Activated CD4-positive, CD25-positive, alpha-beta regulatory T cell treated with anti-CD3 and anti-CD28 coated beads, Interleukin-2, amount 50 U/mL, for 72 hours (primary cell): Measurements from ENCODE around the gene ULBP1.
"Not testable (repeated sequence)": the region's sequence is repeated elsewhere in the genome, so short reads cannot be mapped to it uniquely, and the experiment has no call there.

ENCODE experiments used
- DNase-seq: peaks from one replicate; pipeline ENCODE4 v3.0.0; 2021

The ULBP1 gene, protein sequence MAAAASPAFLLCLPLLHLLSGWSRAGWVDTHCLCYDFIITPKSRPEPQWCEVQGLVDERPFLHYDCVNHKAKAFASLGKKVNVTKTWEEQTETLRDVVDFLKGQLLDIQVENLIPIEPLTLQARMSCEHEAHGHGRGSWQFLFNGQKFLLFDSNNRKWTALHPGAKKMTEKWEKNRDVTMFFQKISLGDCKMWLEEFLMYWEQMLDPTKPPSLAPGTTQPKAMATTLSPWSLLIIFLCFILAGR

DNA sequence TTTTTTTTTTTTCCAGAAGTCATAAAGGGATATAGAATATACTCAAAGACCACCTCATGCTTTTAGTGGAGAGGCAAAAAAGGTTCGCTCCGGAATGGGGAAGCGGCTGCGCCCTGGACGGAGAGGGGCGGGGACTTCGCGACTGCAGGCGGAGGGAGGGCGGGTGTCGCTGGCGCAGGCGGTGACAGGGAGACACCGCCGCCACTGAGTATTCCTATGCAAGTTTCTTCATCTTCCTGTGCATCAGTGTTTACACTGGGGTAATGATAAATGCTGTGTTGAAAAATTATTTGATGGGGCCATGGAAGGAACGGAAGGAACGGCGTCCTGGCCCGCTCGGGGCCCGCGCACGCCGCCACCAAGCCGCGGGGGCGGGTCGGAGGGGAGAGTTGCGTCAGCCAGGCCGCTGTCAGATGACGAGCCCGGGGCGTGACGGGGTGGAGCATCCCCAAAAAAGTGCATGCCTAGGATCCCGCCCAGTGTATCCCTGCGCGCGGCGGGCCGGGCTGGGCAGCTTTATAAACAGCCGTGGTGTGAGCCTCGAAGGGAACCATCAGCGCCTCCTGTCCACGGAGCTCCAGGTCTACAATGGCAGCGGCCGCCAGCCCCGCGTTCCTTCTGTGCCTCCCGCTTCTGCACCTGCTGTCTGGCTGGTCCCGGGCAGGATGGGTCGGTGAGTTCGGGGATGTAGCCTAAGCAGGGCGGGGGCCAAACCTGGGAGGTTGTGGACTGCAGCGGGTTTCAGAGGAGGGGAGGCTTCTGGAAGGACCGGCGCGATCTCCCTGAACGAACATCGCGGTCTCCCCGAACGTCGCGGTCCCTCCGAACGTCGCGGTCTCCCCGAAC, at the start of gene ULBP1:
Gene ULBP1, plus strand, starts transcription at position 482 of the 846 bp plus-strand sequence. Its CDS starts 107 bp downstream, at position 589.
- peak; percentile 71 for DNase-seq

DNA sequence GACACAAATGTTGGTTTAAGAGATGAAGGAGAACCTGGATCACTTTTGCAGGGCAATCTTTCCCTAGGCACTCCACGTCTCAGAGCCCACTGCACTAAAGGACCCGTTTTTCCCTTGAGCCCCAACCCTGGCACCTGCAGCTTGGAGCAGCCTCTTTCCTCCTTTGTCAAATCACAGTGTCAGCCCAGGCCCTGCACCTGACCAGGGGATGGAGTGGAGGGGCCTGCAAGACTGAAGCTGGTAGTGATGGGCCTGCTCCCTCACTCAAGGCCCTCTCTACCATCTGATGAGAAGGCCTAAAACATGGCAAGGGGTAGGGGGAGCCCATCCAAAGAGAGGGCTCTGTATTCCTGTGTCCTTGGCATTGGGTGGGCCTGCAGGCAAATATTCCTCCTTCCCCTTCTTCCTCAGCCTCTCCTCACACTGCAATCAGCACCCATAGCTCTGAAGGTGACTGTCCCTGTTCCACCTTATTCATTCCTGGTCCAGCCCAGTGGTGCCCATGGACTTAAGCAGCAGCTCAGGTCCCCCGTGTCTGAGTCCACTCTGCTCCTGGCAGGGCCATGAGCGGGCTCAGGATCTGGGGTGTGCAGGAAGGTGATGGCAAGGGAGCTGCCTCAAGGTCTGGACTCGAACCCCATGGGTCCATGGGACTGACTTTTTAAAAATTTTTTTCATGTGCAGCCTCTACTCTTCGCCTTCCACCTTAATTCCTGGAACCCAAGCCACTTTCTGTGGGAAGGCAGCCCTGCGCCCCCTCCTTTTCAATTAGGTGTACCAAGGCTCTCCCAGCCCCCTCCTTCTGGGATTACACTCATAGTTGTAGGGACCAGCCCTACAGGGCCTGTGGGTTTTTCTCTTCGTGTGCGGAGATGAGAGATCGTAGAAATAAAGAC, 47.5 kb upstream of the ULBP1 start:
- no peak for DNase-seq

DNA sequence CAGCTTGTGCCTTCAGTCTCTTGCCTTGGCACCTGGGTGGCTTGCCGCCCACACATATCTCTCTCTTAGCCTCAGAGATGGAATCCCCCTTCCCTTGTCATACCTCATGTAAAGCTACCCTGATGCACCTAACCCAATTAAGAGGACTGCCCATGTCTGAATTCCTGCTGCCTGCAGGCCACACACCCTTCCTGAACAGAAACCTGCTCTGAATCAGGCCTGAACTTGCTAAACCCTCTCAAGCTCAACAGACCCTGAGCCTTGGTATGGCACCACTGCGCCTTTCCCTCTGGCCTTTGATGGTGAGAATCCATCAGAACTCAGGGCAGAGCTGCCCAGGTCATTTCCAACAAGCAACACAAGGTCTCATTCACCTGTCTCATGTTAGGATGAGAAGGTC, 46.1 kb upstream of the ULBP1 start:
- peak; percentile 5 for DNase-seq

DNA sequence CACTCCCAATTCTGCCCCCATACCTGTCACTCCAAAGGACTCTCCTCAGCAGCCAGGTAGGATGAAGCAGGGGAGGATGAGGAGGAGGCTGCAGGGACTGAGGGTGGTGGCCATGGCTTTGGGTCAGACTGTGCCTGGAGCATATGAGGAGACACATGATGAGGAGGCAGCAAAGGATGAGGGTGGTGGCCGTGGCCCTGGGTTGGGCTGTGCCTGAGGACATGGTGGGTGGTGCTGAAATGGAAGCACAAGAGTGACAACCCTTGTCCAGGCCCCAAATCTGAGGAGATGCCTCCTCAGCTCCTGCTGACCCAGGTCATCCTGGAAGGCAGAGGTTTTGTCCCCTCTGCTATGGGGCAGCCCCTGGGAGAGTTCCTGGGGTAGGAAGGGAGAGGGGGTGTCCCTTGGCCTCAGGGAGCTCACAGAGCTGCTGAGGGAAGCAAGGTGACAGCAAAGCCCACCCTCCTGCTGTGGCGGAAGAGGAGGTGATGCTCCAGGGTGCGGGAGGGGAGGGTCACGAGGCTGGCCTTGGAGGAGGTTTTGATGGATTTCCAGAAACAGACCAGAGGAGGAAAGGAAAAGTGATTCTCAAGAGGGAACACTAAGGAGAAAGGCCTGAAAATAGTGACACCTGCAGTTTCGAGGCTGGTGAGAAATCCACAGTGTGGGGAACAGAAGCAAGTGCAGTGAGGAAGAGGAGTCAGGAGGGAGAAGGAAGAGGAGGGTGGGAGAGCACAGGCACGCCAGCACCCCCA, 45.4 kb upstream of the ULBP1 start:
- peak; percentile 24 for DNase-seq

DNA sequence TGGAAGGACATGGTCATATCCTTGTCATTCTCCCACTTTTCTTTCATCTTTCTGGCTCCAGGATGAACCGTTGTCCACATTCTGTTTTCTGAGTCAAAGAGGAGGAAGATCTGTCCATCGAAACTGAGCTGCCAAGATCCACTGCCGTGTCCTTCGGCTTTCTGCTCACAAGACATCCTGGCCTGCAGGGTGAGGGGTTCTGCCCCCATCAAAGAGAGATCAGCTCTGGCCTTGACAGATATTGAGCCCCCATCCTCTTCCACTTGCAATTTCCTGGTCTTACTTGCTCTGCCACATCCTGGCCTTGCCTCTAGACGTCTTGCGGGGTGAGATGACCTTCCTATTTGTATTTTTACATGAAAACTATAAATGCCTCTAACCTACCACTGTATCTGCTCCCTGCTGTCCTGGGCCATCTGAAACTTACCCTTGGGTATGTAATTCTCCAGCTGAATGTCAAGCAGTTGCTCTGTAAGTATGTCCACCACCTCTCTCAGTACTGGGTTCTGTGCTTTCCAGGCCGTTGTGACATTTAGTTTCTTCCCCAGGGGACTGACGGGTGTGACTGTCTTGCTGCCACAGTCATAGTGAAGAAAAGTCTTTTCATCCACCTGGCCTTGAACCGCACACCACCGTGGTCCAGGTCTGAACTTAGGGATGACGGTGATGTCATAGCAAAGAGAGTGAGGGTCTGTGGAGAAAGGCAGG, 44.5 kb upstream of the ULBP1 start:
- peak; percentile 13 for DNase-seq

DNA sequence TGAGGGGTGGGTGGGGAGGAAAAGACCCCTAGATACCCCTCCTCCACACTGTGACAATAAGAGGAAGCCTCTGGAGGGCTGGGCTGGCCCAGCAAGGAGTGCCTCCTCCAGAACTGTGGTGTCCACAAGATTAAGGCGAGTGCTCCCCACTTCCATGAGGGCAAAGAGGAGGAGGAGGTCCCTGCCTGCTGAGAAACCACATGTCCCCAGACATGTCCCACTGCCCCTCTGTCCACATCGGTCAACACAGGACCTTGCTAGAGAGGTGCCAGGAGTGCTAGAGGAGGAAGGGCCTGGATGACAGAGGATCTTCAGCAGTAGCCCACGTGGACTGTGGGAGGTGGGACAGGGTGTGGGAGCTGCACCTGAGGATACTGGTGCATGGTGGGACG, 43.9 kb upstream of the ULBP1 start:
- DNase-seq, result peak; percentile 21

DNA sequence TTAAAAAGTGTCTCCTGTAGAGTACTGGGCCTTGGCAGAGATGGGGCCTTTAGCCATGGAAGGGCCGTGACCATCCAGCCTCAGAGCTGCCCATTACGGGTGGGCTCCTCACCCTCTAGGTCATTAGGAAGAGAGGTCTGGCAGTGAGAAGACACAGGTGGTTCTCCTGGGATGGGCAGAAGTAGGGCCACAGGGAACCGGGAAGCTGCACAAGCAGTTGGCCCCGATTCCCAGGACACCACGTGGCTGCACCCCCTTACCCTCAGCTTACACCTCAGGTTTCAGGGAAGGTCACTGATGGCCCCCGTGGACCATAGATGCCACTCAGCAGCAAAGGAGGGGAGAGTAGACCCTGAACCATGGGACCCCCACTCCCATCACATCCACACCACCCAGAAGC, 42.4 kb upstream of the ULBP1 start:
- DNase-seq, result no peak

DNA sequence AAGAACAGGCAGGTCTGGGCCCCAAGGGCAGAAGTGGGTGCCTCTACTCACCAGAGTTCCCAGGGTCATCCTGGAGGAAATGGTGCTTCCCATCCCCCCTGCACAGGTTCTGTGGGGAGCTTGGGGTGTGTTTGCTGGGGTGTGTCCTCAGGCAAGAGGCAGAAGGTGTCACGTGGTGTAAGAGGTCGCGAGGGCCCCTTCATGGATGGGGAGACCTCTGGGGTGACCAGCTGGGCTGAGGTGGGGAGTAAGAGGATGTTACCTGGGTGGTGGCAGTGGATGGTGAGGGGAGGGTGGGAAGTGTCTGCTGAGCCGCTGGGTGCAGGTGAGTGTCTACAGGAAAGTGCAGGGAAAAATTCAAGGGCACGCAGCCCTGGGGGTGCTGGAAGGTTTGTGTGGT, 41.7 kb upstream of the ULBP1 start:
- peak; percentile 28 for DNase-seq

DNA sequence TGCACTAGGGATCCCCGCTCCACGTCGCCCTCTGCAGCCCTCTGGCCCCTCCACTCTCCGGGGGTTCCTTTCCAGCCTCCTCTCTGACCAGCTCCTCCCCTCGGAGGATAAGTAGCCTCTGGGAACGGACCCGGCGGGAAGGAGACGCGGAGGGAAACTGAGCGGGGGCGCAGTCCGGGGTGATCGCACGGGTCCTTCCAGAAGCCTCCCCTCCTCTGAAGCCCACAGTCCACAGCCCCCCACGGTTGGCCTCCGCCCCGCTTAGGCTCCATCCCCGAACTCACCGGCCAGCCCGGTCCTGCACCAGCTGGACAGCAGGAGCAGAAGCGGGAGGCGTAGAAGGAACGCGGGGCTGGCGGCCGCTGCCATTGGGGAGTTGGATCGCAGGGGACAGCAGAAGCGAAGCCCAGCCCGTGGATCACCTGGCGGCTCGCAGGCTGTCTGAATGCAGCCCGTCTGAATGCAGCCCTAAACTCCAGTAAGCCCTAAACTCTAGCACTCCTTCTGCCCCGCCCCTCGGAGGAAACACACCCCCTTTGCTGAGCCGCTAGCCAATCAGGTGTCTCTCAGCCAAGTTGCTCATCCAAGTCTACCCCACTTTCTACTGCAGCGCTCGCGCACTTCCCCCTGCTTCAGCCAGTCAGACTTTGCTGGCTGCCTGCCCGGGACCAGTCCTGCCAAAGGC, 41.0 kb upstream of the ULBP1 start, which contains the start of gene RAET1G:
Gene RAET1G, minus strand, starts transcription at position 480 of the 685 bp plus-strand sequence. Its CDS starts 111 bp downstream, at position 369.
- peak; percentile 70 for DNase-seq

DNA sequence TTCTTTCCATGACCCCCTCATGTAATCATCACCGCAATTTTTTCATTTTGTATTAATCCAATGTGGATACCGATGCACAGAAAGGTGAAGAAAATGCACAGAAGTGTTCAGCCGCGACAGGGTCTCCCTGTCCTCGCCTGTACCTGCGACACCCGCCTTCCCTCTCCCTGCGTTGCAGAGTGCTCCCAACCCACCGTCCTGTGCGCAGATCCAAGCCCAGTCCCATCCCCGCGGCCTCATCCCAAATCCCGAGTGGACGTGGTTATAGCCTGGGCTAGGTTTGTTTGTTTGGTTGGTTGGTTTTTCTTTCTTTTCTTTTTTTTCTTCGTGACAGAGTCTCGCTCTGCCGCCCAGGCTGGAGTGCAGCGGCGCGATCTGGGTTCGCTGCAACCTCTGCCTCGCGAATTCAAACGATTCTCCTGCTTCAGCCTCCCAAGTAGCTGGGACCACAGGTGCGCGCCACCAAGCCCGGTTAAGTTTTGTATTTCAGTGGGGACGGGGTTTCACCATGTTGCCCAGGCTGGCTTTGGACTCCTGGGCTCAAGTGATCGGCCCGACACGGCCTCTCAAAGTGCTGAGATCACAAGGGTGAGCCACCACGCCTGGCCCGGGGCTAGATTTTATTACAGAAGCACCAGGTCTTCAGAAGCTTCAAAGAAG, 40.3 kb upstream of the ULBP1 start:
- DNase-seq, result peak; percentile 24

DNA sequence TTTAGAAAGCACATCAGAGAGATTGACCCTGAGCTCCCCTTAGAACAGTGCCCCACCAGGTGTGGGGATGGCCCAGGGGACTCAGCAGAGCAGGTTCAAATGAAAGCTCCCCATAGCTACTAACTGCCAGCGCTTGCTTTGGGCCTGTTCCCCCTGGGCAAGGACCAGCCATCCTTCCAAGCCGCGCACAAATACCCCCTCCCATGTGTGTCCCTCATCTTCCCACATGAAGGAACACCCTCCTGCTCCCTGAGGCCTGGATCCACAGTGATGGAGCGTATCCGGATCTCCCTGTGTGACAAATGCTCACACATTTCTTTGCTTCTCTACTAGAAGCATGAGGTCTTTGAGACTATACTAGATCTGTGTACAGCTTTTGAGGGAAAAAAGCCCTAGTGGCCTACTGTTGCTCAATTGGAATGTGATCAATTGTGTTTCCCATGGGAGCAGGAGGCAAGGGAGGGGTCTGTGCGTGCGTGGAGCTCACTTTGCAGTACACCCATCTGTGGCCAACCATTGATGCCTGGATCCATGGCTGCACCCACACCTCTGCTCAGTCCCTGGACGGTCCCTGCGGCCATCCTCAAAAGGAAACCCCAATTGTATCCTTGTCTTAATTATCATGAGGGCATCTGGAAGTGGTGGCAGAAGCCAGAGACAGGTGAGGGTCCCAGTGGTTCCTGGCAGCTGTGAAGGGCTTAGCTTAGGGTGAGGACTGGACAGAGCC, 39.4 kb upstream of the ULBP1 start:
- peak; percentile 24 for DNase-seq

DNA sequence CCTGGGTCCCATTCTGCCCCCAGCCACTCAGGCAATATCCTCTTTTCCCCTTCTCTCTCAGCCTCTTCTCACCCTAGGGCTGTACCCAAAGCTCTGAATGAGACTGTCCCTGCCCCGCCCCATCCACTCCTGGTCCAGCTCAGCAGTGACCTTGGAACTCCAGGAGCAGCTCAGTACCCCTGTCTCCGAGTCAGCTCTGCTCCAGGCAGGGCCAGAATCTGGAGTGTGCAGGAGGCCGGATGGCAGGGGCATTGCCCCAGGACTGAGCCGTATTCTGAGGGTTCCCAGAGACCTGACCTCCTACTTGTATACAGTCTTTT, 38.9 kb upstream of the ULBP1 start:
- DNase-seq, result no peak

DNA sequence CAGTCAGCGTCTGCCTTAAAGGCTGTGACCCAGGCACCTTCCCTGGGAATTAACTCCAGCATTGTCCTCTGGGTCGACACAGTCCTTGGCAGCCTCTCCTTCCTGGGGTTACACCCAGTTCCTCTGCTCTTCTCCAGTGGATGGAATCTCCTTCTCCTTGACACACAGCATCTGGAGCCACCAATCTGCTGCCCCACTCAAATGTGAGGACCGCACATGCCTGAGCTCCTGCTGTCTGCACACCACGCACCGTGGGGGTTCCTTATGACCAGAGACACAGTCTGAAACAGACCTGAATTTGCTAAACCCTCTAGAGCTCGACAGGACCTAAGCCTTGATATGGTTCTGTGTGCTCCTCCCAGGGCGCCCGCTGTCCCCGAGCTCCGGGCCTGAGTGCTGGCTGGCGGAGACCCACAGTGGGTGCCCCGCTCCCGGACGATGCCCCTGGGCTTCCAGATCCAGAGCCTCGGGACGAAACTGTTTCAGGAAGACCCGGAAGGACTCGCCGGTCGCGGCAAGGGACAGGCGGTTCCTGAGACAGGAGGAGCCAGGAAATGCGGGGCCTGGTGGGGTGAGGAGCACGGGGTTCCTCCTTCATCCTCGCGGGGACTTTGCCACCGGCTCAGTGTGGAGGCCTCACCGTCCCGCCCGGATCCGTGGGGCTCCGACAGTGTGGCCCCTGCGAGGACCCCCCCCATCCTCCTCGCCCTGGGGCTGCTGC, 38.3 kb upstream of the ULBP1 start:
- no peak for DNase-seq

DNA sequence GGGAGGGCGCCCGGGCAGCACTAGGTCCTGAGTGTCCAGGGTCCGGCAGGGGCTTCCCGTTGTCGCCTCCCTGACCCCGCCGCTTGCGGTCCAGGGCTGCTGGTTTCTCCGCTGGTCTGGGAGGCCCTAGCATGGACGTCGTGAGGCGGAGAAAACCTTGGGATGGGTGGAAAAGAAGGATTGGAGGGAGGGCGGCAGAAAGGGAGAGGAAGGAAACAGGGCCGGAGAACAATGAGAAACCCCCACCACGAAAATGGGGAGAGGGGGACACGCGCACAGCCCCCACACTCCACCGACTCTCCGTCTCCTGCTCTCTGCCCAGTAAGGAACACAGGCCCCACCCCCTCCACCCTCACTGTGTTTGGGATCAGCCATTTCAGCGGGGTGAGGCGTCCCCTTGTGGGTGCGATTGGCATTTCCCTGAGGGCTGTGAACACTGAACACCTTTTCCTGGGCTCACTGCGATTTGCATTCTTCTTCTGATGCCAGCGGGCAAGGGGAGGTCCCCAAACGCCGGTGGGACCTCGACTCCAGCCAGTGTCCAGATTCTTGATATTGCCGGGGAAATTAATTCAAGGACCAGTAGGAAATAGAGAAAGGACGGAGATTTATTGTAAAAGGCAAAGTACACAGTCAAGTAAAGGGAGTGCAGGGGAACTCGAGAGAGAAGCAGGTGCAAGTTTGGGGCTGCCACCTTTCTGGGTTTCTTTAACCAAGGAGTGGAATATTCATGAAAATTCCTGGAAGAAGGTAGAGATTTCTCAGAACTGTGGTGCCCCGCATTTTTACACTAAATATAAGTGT, 37.6 kb upstream of the ULBP1 start:
- peak; percentile 74 for DNase-seq

DNA sequence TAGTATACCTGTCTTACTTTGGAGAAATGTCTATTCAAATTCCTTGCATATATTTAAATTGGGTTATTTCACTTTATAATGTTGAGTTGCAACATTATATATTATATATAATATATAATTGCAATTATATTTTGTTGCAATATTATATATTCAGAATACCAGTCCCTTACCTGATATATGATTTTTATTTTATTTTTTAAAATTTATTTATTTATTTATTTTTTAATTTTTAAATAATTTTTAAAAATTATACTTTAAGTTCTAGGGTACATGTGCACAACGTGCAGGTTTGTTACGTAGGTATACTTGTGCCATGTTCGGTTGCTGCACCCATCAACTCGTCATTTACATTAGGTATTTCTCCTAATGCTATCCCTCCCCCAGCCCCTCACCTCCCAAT, 36.7 kb upstream of the ULBP1 start:
- DNase-seq, result not testable (repeated sequence)

DNA sequence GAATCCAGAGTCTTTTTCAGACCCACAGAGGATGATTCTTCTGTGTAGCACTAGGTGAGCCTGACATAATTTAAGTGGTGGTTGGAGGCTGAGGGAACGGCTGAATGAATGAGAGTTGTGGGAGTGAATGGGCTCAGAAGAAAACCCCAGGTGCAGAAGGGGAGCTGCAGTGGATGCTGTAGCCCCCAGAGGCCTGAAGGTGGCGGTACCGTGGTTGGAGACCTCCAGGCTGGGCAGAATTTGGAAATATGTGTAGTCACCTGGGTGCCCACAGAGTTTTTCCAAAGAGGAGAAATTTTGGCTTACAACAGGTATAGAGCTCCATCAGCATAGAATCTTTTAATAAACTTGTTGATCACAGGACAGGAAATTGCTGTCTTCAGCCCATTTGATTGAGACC, 34.3 kb upstream of the ULBP1 start:
- peak; percentile 18 for DNase-seq

DNA sequence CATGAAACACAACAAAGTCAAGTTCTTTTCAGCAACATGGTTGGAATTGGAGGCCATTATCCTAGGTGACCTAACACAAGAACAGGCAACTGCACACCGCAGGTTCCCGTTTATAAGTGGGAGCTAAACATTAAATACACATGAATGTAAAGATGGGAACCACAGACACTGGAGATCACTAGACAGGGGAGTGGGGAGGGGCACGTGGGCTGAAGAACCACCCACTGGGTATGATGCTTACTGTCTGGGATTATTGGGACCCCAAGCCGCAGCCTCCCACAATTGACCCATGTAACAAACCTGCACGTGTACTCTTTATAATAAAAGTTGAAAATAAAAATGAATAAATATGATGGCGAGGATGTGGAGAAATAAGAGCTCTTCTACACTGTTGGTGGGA, 32.2 kb upstream of the ULBP1 start:
- DNase-seq, result no peak

DNA sequence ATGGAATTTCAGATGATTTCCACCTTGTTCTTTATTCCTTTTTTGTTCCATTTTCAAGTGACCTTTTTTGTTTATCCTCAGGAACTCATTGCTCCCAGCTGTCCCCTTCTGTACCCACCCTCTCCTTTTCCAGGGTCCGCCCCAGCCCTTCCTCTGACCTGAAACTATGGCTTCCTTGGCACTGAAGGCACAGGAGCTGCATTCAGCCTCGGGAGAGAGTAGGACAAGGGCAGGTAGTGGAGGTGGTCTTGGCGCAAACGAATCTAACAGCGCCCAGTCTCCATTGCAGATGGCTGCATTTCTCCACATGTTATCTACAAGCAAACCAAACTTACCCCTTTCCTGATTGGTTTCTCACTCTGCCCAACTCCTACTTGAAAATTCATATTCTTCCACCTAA, 30.7 kb upstream of the ULBP1 start:
- peak; percentile 21 for DNase-seq
